GM19240 (cell line): ENCODE measurements around the gene PCSK2.
"Not testable (repeated sequence)": the region's sequence is repeated elsewhere in the genome, so short reads cannot be mapped to it uniquely, and the experiment has no call there.

Source experiments
- DNase-seq: peaks from one replicate; pipeline ENCODE4 v3.0.0; 2011; ENCODE audit warnings: low spot score; ENCODE audit not compliant: insufficient read length

PCSK2 gene

DNA sequence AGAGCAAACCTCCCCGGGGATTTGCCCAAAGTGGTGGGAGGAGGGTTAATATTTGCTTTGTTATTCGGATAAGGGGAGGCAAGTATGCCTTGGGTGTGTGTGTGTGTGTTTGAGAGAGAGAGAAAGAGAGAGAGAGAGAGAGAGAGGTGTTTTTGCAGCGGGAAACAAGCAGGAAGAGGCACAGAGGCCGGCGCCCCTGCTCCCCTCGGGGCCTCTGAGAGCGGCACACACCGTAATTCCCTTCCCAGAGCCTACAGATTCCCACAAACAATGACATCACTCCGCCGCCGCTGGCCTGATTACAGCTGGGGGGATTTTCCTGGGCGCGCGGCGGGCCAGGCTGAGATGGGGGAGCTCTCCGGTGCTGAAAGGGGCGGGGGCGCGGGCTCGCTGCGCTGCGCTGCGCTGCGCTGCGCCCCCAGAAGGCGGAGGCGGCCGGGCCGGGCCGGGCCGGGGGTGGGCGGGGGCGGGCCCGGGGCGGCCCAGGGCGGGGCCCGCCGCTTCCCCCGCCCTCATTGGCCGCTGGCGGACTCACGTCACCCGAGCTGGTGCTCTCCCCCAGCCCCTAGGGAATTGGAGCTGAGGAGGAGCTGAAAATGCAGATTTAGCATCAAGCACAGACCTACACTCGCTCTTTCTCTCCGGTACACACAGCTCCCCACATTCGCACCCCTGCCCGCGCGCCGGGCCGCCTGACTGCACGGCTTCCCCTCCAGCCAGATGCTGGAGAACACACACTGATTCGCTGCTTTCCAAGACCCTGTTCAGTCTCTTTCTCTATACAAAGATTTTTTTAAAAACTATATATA lies at the start of gene PCSK2:
Gene PCSK2, plus strand, starts transcription at position 631 of the 809 bp plus-strand sequence. CDS start 266 bp downstream, outside the sequence.
- no peak for DNase-seq

DNA sequence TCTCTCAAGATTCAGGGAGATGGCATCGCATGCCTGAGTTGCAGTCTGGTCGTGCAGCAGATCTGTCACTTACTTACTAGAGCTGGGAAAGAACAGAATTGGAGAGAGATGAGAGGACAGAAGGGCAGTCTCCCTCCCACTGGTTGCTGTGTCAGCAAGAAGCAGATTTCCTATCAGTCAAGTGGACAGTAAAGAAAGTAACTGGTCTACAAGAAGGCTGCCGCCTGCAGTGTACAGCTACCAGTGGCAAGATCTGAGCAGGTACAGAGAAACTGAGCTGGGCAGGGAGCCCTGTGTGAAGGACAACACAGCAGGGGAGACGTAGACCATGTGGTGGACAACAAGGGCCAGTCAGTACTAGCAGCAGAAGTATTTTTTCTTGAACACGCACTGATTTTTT lies 49.5 kb upstream of the PCSK2 start:
- DNase-seq: no peak

DNA sequence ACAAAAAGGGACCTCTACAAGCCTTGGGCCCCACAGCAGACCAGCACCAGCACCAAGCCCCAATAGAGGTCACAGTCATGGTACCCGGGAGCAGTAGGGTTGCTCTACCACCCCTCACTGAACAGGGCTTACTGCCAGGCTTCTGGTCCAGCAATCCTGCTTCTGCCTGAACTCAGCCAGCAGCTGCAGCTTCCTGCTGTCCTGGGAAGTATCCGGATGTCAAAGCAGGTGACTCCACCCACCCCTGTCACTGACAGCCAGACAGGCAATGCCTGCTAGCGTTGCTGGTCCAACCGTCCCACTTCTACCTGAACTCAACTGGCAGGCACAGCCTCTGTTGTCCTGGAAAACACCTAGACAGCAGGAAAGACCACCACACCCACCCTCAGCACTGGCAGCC lies 47.0 kb upstream of the PCSK2 start:
- no peak for DNase-seq

DNA sequence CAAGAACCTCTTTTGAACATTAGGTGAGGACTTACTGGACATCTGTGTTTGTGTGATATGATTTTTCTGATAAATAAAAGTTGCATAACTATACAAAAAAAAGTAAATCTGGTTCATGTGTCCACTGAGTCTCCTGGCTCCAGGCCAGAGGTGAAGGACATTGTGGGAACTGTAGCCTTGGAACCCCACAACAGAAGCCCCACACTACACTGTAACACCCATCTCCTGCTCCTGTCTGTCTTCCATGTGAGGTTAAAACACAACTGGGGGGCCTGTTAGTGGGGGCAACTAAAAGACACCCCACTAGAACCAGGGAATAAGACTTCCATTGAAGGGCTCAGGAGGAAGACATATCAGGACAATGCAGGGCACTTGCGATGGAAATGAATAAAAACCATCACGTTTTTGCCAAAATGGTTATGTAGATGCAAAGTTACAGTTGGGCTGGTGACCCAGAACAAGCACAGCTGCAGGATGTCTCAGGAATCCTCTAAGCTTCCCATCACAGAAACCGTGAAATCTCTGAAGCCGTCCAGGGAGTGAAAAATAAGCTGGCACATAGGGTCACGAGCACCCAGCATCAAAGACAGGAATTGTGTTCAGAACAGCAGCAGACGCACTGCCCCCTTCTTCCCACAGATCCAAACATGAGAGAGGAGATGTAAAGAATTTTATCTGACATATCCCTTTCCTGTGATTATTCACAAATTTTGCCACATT lies 36.7 kb upstream of the PCSK2 start:
- DNase-seq: no peak

- DNase-seq: no peak
These were observed 29.8 kb upstream of the PCSK2 start for GRCh38 chr20:17197041-17197440.

GRCh38 chr20:17202030-17202429 lies 24.8 kb upstream of the PCSK2 start:
- DNase-seq: no peak

DNA sequence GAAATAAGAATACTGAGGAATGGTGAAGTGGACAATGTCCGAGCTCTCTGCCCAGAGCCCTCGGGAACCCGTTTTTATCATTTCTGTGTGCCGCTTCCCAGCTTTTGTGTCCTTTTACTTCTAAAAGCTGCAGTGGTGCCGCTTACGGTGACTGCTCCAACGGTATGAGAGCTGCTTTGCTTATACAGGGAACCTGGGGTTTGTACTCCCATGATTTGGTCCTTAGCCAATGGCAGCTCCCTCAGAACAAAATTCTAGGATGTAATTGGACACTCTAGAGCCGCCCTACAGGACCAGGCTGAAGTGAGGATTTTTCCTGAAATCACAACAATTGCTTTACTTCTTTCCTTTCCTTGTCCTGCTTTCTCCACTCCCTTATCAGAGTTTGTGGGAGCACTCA lies 24.2 kb upstream of the PCSK2 start:
- no peak for DNase-seq

- DNase-seq: no peak
These were observed 21.6 kb upstream of the PCSK2 start for GRCh38 chr20:17205084-17205813.

DNA sequence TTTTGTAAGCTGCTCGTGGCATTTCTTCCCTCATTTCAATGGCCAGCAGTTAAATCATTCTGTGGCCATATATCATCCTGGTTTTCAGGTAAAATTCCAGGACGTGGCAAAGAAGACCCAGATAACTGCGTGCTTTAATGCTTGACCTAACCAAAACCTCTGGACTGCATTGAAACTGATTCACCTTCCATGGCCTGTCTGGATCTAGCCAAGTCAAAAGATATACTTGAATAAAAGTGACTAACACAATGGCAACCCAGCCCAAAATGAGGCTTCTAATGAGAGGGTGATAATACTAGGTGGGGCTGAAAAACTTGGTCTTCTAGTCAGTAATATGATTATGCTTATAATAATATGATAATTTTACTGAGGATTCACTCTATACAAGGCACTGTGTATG lies 16.5 kb upstream of the PCSK2 start:
- DNase-seq: no peak

DNA sequence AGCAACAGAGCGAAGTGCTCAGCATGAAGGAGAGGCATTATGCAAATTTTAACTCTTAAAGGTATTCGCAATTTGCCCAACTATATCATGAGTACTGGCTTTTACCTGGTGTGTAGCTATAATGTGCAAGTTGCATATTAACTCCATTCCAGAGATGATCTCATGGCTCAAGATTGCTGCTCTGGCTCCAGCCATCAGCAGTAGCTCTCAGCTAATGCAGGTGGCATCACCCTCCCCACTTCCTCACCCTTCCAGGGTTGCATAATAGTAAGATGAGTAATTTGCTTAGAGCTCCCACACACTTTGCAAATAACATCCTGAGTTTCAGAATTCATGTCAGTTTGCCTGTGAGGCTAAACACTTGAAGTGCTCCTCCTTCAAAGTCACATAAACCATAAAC lies 15.9 kb upstream of the PCSK2 start:
- DNase-seq: no peak

DNA sequence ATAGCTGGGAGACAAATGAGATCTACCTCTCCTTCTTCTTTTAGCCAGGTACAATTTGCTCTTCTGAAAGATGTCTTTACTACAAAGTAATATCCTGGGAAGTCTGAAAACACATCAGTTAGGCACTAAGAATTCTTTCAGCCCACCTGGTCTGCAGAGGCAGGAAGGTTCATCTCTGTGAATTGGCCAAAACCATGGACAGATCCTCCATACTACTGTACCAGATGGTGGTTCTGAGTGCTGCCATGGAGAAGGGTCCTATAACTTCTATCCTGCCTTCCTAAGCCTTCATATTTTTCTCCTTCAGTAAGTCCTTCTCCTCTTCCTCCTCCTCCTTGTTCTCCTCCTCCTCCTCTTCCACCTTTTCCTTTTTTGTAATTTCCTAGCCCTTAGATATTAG lies 11.7 kb upstream of the PCSK2 start:
- no peak for DNase-seq

GRCh38 chr20:17219856-17220255 lies 7.0 kb upstream of the PCSK2 start:
- not testable (repeated sequence) for DNase-seq

- no peak for DNase-seq
These were observed 3.3 kb upstream of the PCSK2 start for GRCh38 chr20:17223553-17223952.

GRCh38 chr20:17225851-17226409 lies 910 bp upstream of the PCSK2 start:
- no peak for DNase-seq

- DNase-seq: no peak
These were observed 357 bp downstream of the PCSK2 start for GRCh38 chr20:17227219-17227575.

DNA sequence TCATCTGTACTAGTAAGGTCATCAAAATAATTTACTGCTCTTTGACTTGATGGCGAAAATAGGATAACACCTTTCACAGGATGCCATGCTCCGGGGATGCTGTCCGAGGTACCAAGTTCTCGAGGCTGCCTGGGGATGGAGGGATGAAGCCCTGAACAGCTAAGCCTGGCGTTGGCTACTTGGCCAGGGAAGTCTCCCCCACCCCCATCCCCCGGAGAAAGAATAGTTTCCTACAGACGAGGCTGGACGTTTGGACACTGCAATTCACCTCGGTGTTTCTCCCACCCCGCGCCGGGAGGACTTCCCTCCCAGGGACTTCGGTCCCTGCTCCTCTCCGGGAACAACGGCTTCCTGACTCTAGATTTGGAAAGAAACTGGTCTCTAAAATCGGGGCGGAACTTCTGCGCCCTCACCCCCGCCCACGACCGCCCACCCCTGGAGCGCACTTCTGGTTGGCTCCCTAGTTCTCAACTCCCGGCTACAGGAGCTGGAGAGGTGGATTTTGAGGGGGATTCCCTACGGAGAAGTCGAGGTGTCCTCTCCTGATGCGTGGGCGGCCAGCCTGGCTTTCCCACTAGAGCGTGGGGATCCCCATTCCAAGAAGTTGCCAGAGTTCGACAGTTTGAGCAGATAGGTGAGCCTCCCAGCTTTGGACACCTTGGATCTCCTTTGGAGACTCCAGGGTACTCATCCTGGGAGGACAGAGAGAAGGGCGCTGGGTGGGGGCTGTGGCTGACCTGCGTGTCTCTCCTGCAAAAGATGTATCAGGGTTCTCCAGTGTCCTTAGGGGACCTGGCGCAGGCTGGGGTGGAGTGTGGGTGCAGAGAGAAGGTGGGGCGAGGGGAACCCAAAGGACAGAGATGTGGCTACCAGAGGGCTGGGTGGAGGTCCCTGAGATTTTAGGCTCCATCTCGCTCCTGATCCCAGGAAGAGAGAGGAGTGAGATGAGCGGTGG lies 1.1 kb downstream of the PCSK2 start:
- DNase-seq: no peak

GRCh38 chr20:17228624-17229061 lies 1.8 kb downstream of the PCSK2 start:
- no peak for DNase-seq

DNA sequence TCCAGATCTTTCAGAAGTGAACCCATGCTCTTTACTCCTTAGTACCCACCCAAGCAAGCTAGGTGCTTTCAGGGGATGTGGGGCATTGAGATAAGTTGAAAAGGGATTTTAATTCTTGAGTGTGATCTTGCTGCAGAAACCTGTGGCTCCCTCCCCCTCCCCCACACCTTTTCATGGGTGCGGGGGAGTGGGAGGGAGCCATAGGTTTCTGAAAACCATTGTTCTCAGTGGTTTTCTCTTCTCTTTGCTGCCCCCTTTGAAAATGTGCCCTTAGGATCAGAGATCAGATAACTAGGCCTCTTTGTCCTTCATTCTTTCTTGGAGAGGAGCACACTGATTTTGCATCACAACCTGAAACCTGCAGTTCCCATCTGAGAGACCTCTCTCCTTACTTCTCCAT lies 2.4 kb downstream of the PCSK2 start:
- DNase-seq: no peak

DNA sequence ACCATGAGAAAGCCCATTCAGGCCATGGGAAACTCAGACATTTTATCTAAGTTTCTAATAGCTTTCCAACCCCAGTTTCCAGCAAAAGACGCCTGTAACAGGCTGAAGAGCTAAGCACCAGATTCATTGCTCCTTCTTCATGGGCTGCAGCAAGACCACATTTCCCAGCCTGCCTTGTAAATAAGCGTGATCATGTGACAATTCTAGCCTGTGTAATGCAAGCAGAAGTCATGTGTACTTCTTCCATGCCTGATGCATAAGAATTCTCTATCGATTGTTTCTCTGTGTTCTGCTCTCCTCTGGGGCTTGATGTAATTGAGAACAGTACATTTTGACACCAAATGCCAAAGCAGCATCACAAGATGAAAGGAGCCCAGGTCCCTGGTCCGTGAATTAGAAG lies 6.8 kb downstream of the PCSK2 start:
- DNase-seq: no peak

DNA sequence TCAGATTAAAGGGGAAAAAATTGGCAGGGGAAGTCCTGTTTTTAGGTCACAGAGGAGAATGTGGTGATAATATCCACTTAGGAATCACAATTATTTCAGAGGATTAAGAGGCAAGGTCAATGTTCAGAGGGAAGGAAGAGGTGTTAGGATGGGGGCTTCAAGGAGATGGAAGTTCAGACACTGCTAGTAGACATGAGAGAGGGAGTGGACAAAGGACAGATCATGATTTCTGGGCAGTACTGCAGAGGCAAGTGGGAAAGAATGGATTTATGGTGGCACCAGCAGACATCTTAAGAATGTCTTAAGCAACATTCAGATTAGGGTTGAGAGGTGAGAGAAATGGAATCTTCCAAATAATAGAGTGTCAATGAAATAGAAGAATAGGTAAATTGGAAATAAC lies 9.9 kb downstream of the PCSK2 start:
- DNase-seq: no peak

GRCh38 chr20:17248224-17248623 lies 21.4 kb downstream of the PCSK2 start:
- DNase-seq: no peak
